HG03045 (cell line): Measurements from ENCODE around the gene RPS16.
A peak's percentile ranks its signal among the peaks of the same experiment; 100 is the strongest.

Source experiments
- ATAC-seq: cut with Tn5 transposase; IDR thresholded peaks from one replicate; pipeline ENCODE4 v1.9.1; 2021; ENCODE audit warnings: mild to moderate bottlenecking, moderate library complexity; ENCODE audit not compliant: unreplicated experiment

The RPS16 gene

GRCh38 chr19:39423258-39424086 is 12.3 kb downstream of the RPS16 start:
- ATAC-seq = no peak

GRCh38 chr19:39422020-39422419 is 13.7 kb downstream of the RPS16 start:
- ATAC-seq = no peak

GRCh38 chr19:39420769-39421168 is 15.0 kb downstream of the RPS16 start:
- ATAC-seq = no peak

- ATAC-seq = no peak
Measured at GRCh38 chr19:39419003-39419402, 16.7 kb downstream of the RPS16 start.

- no peak for ATAC-seq
Measured at GRCh38 chr19:39417463-39418181, 18.1 kb downstream of the RPS16 start.

GRCh38 chr19:39416152-39417120 is 19.3 kb downstream of the RPS16 start:
- no peak for ATAC-seq

- no peak for ATAC-seq
Measured at GRCh38 chr19:39415111-39416046, 20.4 kb downstream of the RPS16 start.

- ATAC-seq = no peak
Measured at GRCh38 chr19:39413911-39414608, 21.7 kb downstream of the RPS16 start.

- ATAC-seq = no peak
Measured at GRCh38 chr19:39413272-39413910, 22.4 kb downstream of the RPS16 start.

GRCh38 chr19:39412867-39413271 is 22.9 kb downstream of the RPS16 start:
- ATAC-seq = no peak

GRCh38 chr19:39412100-39412866 is 23.5 kb downstream of the RPS16 start, which contains the start of gene PLEKHG2:
Gene PLEKHG2, plus strand, starts transcription at chr19:39412669. Its CDS starts 1,418 bp downstream, at chr19:39414087.
- ATAC-seq = peak; percentile 55

GRCh38 chr19:39411832-39412099 is 24.0 kb downstream of the RPS16 start:
- ATAC-seq = peak; percentile 15

- no peak for ATAC-seq
Measured at GRCh38 chr19:39411081-39411831, 24.5 kb downstream of the RPS16 start.

- ATAC-seq = no peak
Measured at GRCh38 chr19:39410831-39411080, 25.0 kb downstream of the RPS16 start.

- no peak for ATAC-seq
Measured at GRCh38 chr19:39410017-39410830, 25.5 kb downstream of the RPS16 start.

GRCh38 chr19:39409208-39410016 is 26.3 kb downstream of the RPS16 start:
- ATAC-seq = no peak
